HG02840 (cell line): ENCODE measurements around the gene TRPV5.

ENCODE experiments used
- ATAC-seq: cut with Tn5 transposase; IDR thresholded peaks from one replicate; pipeline ENCODE4 v1.9.1; 2021; ENCODE audit warnings: mild to moderate bottlenecking, moderate library complexity, moderate number of reproducible peaks; ENCODE audit not compliant: unreplicated experiment, low FRiP score

The TRPV5 gene

GRCh38 chr7:142860968-142861367 is 72.6 kb downstream of the TRPV5 start:
- ATAC-seq = no peak

DNA sequence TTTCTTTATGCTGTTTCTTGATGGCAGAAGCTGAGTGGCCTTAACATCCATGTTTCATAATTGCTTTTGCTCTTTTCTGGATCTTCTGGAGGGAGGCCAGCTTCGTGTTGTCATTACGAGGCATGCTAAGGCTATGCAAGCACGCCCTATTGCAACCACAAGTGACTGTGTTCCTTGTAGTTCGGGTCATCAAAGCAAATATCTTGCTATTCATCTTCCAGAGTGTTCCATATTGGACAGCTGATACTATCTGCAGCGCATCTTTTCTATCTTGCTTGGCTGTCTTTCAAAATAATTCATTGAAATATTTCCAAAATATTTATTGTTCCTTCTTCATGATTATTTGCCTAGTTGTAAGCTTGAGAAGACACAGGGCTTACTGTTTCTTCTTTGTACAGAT is 73.7 kb downstream of the TRPV5 start:
- no peak for ATAC-seq

DNA sequence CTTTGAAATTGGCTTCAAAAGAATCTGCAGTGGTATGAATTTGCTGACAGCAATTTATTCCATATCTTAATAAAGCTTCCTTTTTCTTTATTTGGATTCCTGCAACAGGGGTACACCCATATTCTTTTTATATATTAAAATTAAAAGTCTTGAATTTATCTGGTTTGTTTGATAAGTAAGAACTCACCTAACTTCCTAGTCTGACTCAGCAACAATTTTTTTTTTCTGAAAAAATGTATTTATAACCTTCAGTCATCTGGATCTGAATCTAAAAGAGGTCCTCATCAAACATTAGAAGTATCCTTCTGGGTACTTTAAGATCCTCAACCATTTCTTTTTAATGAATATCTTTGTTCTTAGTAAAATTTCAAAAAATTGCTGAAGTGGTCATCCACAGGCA is 74.1 kb downstream of the TRPV5 start:
- ATAC-seq = no peak
